ENCODE measurements around the gene GPR65. TPM values are rescaled to one million over a fixed set of nuclear protein-coding genes. Genes with fewer than 3 reads are reported as not detected.
A peak's percentile ranks its signal among the peaks of the same experiment; 100 is the strongest.

GPR65 gene
- total RNA-seq, 2 donors from 2014 or later, result 1.9 to 2.8 TPM

DNA sequence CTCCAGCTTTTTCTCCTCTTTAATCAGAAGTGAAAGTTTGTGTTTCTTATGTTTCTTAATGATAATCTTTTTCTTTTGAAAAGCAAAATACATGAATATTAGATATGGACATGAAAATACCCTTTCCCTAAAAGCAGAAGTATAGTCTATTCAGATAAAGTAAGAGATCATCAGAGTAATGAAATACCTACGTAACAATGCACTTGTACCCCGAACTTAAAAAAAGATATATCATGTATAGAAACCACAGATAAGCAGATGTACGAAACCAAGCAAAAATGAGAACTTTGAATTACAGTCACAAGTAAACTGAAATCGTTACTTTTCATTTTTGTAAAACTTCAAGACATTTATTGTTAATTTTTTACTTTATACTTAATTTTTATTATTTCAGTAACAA is 1.5 kb upstream of the GPR65 start:
- Histone ChIP-seq H3K4me3 (no peak overlapping the region), H3K27ac (no peak overlapping the region), H3K27me3 (replicated peaks; ENCODE audit: insufficient read depth) (no peaks in the 10 kb centered on the region), H3K9me3 (no peaks in the 10 kb centered on the region), H3K36me3 (no peaks in the 10 kb centered on the region), H3K4me1 (ENCODE audit: control insufficient read depth in 1 of 2, low read depth in 2 of 2) (no peaks in the 10 kb centered on the region)
- no peak for DNase-seq (ENCODE audit: low spot score)
- TF ChIP-seq, protein P1, sequence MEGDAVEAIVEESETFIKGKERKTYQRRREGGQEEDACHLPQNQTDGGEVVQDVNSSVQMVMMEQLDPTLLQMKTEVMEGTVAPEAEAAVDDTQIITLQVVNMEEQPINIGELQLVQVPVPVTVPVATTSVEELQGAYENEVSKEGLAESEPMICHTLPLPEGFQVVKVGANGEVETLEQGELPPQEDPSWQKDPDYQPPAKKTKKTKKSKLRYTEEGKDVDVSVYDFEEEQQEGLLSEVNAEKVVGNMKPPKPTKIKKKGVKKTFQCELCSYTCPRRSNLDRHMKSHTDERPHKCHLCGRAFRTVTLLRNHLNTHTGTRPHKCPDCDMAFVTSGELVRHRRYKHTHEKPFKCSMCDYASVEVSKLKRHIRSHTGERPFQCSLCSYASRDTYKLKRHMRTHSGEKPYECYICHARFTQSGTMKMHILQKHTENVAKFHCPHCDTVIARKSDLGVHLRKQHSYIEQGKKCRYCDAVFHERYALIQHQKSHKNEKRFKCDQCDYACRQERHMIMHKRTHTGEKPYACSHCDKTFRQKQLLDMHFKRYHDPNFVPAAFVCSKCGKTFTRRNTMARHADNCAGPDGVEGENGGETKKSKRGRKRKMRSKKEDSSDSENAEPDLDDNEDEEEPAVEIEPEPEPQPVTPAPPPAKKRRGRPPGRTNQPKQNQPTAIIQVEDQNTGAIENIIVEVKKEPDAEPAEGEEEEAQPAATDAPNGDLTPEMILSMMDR (IDR thresholded peaks at IDR 0.05), result no peak
- no peak for ATAC-seq (ENCODE audit: insufficient number of reproducible peaks, low FRiP score, low read depth)

DNA sequence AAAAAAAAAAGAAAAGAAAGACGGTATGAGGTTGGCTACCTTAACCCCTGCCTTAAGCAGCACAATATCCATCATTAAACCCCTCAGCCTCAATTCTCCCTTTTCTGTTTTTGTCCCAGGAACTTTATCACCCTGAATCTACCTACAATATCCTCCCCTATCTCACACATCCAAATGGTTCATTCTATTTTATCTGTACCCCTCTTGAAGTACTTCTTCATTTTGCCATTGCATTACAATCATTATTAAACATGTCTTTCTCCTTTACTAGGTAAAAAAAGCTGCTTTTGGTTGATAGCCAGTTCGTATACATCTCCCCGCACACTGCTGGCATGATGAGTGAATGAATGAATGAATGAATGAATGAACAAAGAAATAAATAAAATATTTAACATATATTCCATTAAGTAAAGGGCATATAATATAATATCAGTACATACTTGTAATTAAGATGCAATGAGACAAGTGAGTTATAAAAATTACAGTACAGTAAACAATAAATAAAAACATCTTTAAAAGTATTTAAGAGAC is 364 bp upstream of the GPR65 start:
- H3K4me3 ChIP-seq, result no peak overlapping the region
- ATAC-seq (ENCODE audit: insufficient number of reproducible peaks, low FRiP score, low read depth), result no peak
- H3K4me1 ChIP-seq (ENCODE audit: control insufficient read depth in 1 of 2, low read depth in 2 of 2), result no peaks in the 10 kb centered on the region
- H3K27ac ChIP-seq, result no peak overlapping the region
- H3K36me3 ChIP-seq, result no peaks in the 10 kb centered on the region
- no peaks in the 10 kb centered on the region for H3K27me3 ChIP-seq (replicated peaks; ENCODE audit: insufficient read depth)
- no peaks in the 10 kb centered on the region for H3K9me3 ChIP-seq
- TF ChIP-seq, protein P1 (IDR thresholded peaks at IDR 0.05), result no peak
- no peak for DNase-seq (ENCODE audit: low spot score)

DNA sequence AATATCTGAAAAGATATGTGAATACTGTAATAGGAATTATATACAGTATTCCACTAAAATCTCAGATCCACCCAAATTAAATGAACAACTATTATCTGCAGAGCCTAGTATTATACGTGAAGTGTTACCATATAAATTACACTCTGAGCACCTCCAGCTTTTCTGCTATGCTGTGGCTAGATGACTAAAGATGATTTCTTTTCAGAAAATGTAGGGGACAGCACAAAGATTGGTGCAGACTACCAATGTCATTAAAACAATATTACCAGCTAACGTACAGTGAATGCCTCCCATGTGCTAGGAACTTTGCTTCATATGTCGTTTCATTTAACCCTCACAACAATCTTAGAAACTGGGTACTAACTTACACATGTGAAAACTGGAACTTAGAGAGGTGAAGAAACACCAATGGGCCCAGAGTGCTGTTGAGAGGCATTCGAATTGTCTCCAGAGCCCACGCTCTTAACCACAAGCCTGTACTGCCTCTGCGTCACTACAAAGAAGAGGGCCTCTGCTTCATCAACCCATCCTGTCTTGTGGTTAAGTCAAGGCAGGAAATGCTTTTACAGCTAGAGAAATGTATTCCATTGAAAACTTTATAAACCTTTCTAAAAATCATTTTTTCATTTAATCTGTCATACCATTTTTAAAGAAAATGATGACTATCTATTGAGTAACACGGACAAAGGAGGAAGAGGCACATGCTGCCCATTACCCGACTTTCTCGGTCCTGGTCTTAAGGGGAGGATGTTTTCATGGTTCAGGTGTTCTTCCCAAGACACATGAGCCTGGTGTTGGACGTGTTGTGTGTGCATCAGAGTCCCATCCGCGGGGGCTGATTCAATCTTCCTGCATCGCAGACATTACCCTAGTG is 1.3 kb downstream of the GPR65 start:
- DNase-seq (ENCODE audit: low spot score) (no peak), ATAC-seq (ENCODE audit: insufficient number of reproducible peaks, low FRiP score, low read depth) (no peak)
- peak overlapping the region; percentile 27 for H3K4me3 ChIP-seq
- H3K27me3 ChIP-seq (replicated peaks; ENCODE audit: insufficient read depth), result no peaks in the 10 kb centered on the region
- no peaks in the 10 kb centered on the region for H3K36me3 ChIP-seq
- H3K27ac ChIP-seq, result peak overlapping the region in 1 of 2 donors; percentile 1
- TF ChIP-seq, protein P1 (IDR thresholded peaks at IDR 0.05), result no peak
- H3K4me1 ChIP-seq (ENCODE audit: control insufficient read depth in 1 of 2, low read depth in 2 of 2), result no peaks in the 10 kb centered on the region
- H3K9me3 ChIP-seq, result no peaks in the 10 kb centered on the region

DNA sequence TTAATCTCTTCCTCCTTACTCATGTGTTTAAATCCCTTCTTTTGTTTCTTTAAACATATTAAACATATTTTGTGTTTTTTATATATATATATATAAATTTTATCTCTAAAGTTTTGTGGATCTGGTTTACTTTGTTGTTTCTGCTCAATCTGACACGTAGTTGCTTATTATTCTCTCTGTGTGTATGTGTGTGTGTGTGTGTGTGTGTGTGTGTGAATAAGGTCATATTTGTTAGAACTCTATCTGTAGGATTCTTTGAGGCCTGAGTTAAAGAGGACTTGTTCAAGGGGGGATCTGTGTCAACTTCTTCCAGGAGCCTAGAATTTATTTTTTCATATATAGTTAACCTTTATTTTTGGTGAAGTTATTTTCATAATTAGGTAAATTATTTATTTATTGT is 2.7 kb downstream of the GPR65 start:
- Histone ChIP-seq H3K9me3 (no peaks in the 10 kb centered on the region), H3K4me3 (no peak overlapping the region), H3K36me3 (no peaks in the 10 kb centered on the region), H3K27ac (no peak overlapping the region), H3K27me3 (replicated peaks; ENCODE audit: insufficient read depth) (no peaks in the 10 kb centered on the region), H3K4me1 (ENCODE audit: control insufficient read depth in 1 of 2, low read depth in 2 of 2) (no peaks in the 10 kb centered on the region)
- ATAC-seq (ENCODE audit: insufficient number of reproducible peaks, low FRiP score, low read depth) (no peak), DNase-seq (ENCODE audit: low spot score) (no peak)
- TF ChIP-seq, protein P1 (IDR thresholded peaks at IDR 0.05), result no peak

DNA sequence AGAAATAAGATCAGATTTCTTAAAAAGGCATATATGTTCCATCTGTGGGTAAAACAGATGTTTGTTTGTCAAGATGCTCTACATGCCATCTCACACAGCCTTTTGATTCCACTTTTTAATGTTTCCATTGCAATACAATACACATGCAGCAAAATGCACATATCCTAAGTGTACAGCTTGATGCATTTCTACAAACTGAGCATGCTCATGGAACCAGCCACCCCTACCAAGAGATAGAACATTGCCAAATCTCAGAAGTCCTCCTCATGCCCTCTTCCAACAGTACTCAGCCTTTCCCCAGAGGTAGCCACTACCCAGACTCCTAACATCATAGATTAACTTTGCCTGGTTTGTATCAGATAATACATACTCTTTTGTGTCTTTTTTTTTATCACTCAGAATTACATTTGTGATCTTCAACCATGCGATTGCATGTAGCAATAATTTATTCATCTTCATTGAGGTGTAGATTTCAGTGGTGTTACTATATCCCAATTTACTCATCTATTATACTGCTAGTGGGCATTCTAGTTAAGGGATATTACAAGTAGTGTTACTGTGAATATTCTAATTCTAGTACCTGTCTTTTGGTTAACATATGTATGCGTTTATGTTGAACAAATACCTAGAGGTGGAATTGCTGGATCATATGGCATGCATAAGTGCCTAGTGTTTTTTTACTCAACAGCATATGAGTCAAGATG is 3.3 kb downstream of the GPR65 start:
- DNase-seq (ENCODE audit: low spot score), result no peak
- no peaks in the 10 kb centered on the region for H3K27me3 ChIP-seq (replicated peaks; ENCODE audit: insufficient read depth)
- no peaks in the 10 kb centered on the region for H3K36me3 ChIP-seq
- H3K27ac ChIP-seq, result no peak overlapping the region
- no peaks in the 10 kb centered on the region for H3K9me3 ChIP-seq
- TF ChIP-seq, protein P1 (IDR thresholded peaks at IDR 0.05), result no peak
- no peak for ATAC-seq (ENCODE audit: insufficient number of reproducible peaks, low FRiP score, low read depth)
- no peaks in the 10 kb centered on the region for H3K4me1 ChIP-seq (ENCODE audit: control insufficient read depth in 1 of 2, low read depth in 2 of 2)
- no peak overlapping the region for H3K4me3 ChIP-seq

Data from thoracic aorta (tissue), 2 donors.